ENCODE results near the gene PARD6G.

PARD6G gene

GRCh38 chr18:80124131-80124530 is 123.2 kb downstream of the PARD6G start:
- no peak for TF ChIP-seq CTCF (IDR thresholded peaks at IDR 0.05; ENCODE audit: control extremely low read depth, extremely low read depth, low read depth, missing control alignments)
- ChIA-PET POLR2A (no interaction called here), CTCF (no interaction called here)
- no peak for DNase-seq (ENCODE audit: extremely low spot score)

GRCh38 chr18:80120932-80121331 is 126.4 kb downstream of the PARD6G start:
- no peak for DNase-seq (ENCODE audit: extremely low spot score)
- ChIA-PET CTCF (no interaction called here), POLR2A (no interaction called here)
- TF ChIP-seq CTCF (IDR thresholded peaks at IDR 0.05; ENCODE audit: control extremely low read depth, extremely low read depth, low read depth, missing control alignments), result no peak

GRCh38 chr18:80119111-80119510 is 128.2 kb downstream of the PARD6G start:
- no peak for DNase-seq (ENCODE audit: extremely low spot score)
- POLR2A ChIA-PET, result no interaction called here
- CTCF ChIA-PET, result interaction anchor here (1.7 kb wide), 1 partner anchor 15 kb away, joined by 3 read pairs; no protein-coding TSS in a partner anchor
- no peak for TF ChIP-seq CTCF (IDR thresholded peaks at IDR 0.05; ENCODE audit: control extremely low read depth, extremely low read depth, low read depth, missing control alignments)

- no peak for DNase-seq (ENCODE audit: extremely low spot score)
- ChIA-PET POLR2A (no interaction called here), CTCF (interaction anchor here (2.6 kb wide), 1 partner anchor 15 kb away, joined by 7 read pairs; no protein-coding TSS in a partner anchor)
- TF ChIP-seq CTCF (IDR thresholded peaks at IDR 0.05; ENCODE audit: control extremely low read depth, extremely low read depth, low read depth, missing control alignments), result no peak
Observed at GRCh38 chr18:80115035-80115434, 132.3 kb downstream of the PARD6G start.

- CTCF ChIA-PET, result interaction anchor here (0.8 to 2.6 kb wide), 5 partner anchors 10 to 44 kb away, joined by 3 to 8 read pairs (median 7); no protein-coding TSS in a partner anchor
- DNase-seq (ENCODE audit: extremely low spot score), result no peak
- POLR2A ChIA-PET, result interaction anchor here (1.0 kb wide), 1 partner anchor 15 kb away, joined by 4 read pairs; no protein-coding TSS in a partner anchor
- TF ChIP-seq CTCF (IDR thresholded peaks at IDR 0.05; ENCODE audit: control extremely low read depth, extremely low read depth, low read depth, missing control alignments), result no peak
Observed at GRCh38 chr18:80112624-80113248, 134.6 kb downstream of the PARD6G start.

GRCh38 chr18:80109676-80110078 is 137.6 kb downstream of the PARD6G start:
- ChIA-PET CTCF (interaction anchor here (0.8 to 1.2 kb wide), 2 partner anchors 51 to 142 kb away, joined by 3 read pairs; no protein-coding TSS in a partner anchor), POLR2A (no interaction called here)
- TF ChIP-seq CTCF (IDR thresholded peaks at IDR 0.05; ENCODE audit: control extremely low read depth, extremely low read depth, low read depth, missing control alignments), result no peak
- peak; percentile 71 for DNase-seq (ENCODE audit: extremely low spot score)

Measured in GM10248 (cell line).